SK-N-SH treated with all-trans-retinoic acid at 6 μM for 48 hours (cell line): Measurements from ENCODE around the gene SYNGR1.

Source experiments
- ATAC-seq: fragments of 200-7000 bp; cut with Tn5 transposase; 3 replicates; pipeline ENCODE4 v1.9.1; 2020; ENCODE audit warnings: mild to moderate bottlenecking, moderate library complexity
- ARNTL ChIP-seq: fragments of 450-650 bp; formaldehyde crosslinking; IDR thresholded peaks from 2 replicates; pipeline ENCODE4 v1.5.0; 2020; ENCODE audit warnings: low read depth, mild to moderate bottlenecking, moderate library complexity, borderline replicate concordance
- BACH2 ChIP-seq: fragments of 250-450 bp; sonication (Bioruptor Pico); IDR thresholded peaks from 2 replicates; pipeline ENCODE4 v1.9.0; 2021; ENCODE audit warnings: mild to moderate bottlenecking, borderline replicate concordance
- CSRNP3 ChIP-seq: fragments of 250-450 bp; sonication (Bioruptor Pico); IDR thresholded peaks from 2 replicates; pipeline ENCODE4 v1.5.1; 2021; ENCODE audit warnings: mild to moderate bottlenecking, moderate library complexity
- ESRRG ChIP-seq: fragments of 250-450 bp; sonication (Bioruptor Pico); IDR thresholded peaks from 2 replicates; pipeline ENCODE4 v1.6.1; 2021; ENCODE audit warnings: mild to moderate bottlenecking
- GLIS3 ChIP-seq: fragments of 250-450 bp; sonication (Bioruptor Pico); IDR thresholded peaks from 2 replicates; pipeline ENCODE4 v1.5.0; 2020; ENCODE audit warnings: mild to moderate bottlenecking, moderate library complexity
- ISL1 ChIP-seq: fragments of 250-450 bp; sonication (Bioruptor Pico); IDR thresholded peaks from 2 replicates; pipeline ENCODE4 v2.1.2; 2022; ENCODE audit warnings: mild to moderate bottlenecking, moderate library complexity
- OSR1 ChIP-seq: fragments of 250-450 bp; sonication (Bioruptor Pico); IDR thresholded peaks from 2 replicates; pipeline ENCODE4 v1.8.0; 2022; ENCODE audit warnings: moderate library complexity, mild to moderate bottlenecking, inconsistent platforms
- PATZ1 ChIP-seq: fragments of 250-450 bp; sonication (Bioruptor Pico); IDR thresholded peaks from 2 replicates; pipeline ENCODE4 v1.8.0; 2020; ENCODE audit warnings: mild to moderate bottlenecking, moderate library complexity, borderline replicate concordance
- RARB ChIP-seq: fragments of 250-450 bp; sonication (Bioruptor Pico); IDR thresholded peaks from 2 replicates; pipeline ENCODE4 v1.8.0; 2021; ENCODE audit warnings: mild to moderate bottlenecking, moderate library complexity
- SNAI2 ChIP-seq: fragments of 250-450 bp; sonication (Bioruptor Pico); IDR thresholded peaks from 2 replicates; pipeline ENCODE4 v1.5.0; 2020; ENCODE audit warnings: mild to moderate bottlenecking, moderate library complexity
- TCF4 ChIP-seq: fragments of 250-450 bp; sonication (Bioruptor Pico); IDR thresholded peaks from 2 replicates; pipeline ENCODE4 v1.8.0; 2021; ENCODE audit warnings: mild to moderate bottlenecking, moderate library complexity, borderline replicate concordance
- TOX ChIP-seq: fragments of 250-450 bp; sonication (Bioruptor Pico); IDR thresholded peaks from 2 replicates; pipeline ENCODE4 v1.8.0; 2021; ENCODE audit warnings: mild to moderate bottlenecking, moderate library complexity, borderline replicate concordance
- ZC3H10 ChIP-seq: fragments of 250-450 bp; sonication (Bioruptor Pico); IDR thresholded peaks from 2 replicates; pipeline ENCODE4 v1.5.1; 2021; ENCODE audit warnings: mild to moderate bottlenecking, moderate library complexity
- ZFP3 ChIP-seq: fragments of 250-450 bp; sonication (Bioruptor Pico); IDR thresholded peaks from 2 replicates; pipeline ENCODE4 v1.5.0; 2020; ENCODE audit warnings: mild to moderate bottlenecking, moderate library complexity
- ZFP30 ChIP-seq: fragments of 450-650 bp; formaldehyde crosslinking; IDR thresholded peaks from 2 replicates; pipeline ENCODE4 v1.5.0; 2022; ENCODE audit warnings: mild to moderate bottlenecking, moderate library complexity
- ZNF565 ChIP-seq: fragments of 450-650 bp; formaldehyde crosslinking; conservative IDR thresholded peaks from 2 replicates; pipeline ENCODE4 v1.5.0; 2020; ENCODE audit warnings: low read depth, mild to moderate bottlenecking, moderate library complexity
- ZNF70 ChIP-seq: fragments of 450-650 bp; formaldehyde crosslinking; IDR thresholded peaks from 2 replicates; pipeline ENCODE4 v1.5.0; 2020; ENCODE audit warnings: mild to moderate bottlenecking, moderate library complexity
- ZNF8 ChIP-seq: fragments of 450-650 bp; formaldehyde crosslinking; IDR thresholded peaks from 2 replicates; pipeline ENCODE4 v1.5.0; 2020; ENCODE audit warnings: mild to moderate bottlenecking, moderate library complexity
- TF ChIP-seq, protein P1 (sequence below): fragments of 250-450 bp; sonication (Bioruptor Pico); IDR thresholded peaks from 2 replicates; pipeline ENCODE4 v1.5.1; 2020; ENCODE audit warnings: low read depth, mild to moderate bottlenecking, moderate library complexity
- TF ChIP-seq, protein P2 (sequence below): fragments of 250-450 bp; sonication (Bioruptor Pico); IDR thresholded peaks from 2 replicates; pipeline ENCODE4 v1.5.0; 2020; ENCODE audit warnings: mild to moderate bottlenecking, moderate library complexity

The SYNGR1 gene

GRCh38 chr22:39316440-39317083 is 33.2 kb upstream of the SYNGR1 start:
- ATAC-seq = peak; percentile 57
- TF ChIP-seq TCF4 (CRISPR knock-in tag) = no peak
- TF ChIP-seq, protein P1, sequence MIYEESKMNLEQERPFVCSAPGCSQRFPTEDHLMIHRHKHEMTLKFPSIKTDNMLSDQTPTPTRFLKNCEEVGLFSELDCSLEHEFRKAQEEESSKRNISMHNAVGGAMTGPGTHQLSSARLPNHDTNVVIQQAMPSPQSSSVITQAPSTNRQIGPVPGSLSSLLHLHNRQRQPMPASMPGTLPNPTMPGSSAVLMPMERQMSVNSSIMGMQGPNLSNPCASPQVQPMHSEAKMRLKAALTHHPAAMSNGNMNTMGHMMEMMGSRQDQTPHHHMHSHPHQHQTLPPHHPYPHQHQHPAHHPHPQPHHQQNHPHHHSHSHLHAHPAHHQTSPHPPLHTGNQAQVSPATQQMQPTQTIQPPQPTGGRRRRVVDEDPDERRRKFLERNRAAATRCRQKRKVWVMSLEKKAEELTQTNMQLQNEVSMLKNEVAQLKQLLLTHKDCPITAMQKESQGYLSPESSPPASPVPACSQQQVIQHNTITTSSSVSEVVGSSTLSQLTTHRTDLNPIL (CRISPR knock-in tag) = no peak
- TF ChIP-seq RARB (CRISPR knock-in tag) = no peak
- TF ChIP-seq ZNF8 = no peak
- TF ChIP-seq BACH2 (CRISPR knock-in tag) = no peak
- TF ChIP-seq PATZ1 = no peak

DNA sequence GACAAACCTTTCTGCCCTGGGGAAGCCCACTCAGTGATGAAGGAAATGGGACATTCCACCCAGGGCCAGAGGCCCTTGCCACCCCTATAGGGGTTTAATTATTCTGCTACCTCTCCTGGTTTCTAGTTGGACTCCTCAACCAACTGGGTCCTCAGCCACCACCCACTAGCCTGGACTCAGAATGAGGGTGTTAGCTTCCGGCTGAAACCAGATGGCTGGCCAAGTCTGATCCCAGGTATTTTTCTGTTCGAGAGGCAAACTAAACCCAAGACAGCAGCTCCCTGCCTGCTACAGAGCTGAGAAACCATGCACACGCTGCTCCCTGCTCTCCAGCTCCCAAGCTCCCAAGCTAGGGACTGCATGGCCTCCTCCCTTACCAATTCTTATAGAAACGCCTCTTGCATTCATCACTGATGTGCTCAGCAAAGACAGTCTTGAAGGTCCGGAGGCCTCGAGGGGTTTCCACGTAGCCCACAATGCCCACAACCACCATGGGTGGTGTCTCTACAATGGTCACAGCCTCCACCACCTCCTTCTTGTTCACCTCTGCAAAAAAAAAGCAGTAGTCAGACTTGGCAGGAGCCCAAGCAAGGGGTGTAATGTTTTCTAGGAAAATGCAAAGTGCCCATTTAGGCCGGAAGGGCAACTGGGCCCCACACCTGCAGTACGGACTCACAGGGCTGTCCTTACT is 32.6 kb upstream of the SYNGR1 start:
- peak; percentile 3; the same call in 1 of the 3 replicates for ATAC-seq
- no peak for TF ChIP-seq BACH2 (CRISPR knock-in tag)
- TF ChIP-seq, protein P1 (CRISPR knock-in tag) = no peak
- no peak for TF ChIP-seq ZFP30 (CRISPR knock-in tag)
- no peak for TF ChIP-seq OSR1
- TF ChIP-seq ZFP3 (CRISPR knock-in tag) = no peak
- no peak for TF ChIP-seq ARNTL
- TF ChIP-seq ESRRG (CRISPR knock-in tag) = no peak

DNA sequence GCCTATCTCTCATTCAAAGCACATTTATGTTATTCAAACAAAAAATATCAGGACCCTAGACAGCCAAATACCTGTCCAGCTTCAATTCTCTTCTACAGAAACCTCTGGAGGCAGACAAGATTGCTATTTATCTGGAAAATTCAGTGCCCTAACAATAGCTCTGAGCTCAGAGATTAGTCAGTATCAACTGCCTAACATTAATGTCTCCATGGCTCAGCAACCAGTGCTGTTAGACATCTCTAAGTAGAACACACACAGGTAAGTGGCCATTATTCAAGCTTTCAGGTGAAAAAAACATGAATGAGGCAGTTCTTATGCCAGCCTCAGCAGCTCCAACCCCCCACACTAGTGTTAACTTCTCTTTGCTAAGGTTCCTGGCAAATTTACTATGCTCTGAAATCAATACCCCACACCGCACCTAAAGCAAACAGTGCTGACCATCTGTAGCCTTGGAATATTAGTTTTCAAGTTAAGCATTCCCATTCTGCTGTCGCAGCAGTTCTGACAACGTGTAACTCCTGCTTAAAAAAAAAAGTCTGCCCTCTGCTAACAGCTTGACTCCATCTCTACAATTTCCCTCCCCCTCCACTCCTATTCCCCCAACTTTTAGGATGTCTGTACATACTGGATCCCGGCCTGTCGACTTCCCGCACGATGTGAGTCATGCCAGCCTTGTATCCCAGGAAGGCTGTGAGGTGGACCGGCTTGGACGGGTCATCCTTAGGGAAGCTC is 31.9 kb upstream of the SYNGR1 start:
- no peak for ATAC-seq
- TF ChIP-seq TOX (no peak), PATZ1 (no peak), ISL1 (CRISPR knock-in tag) (no peak), ZC3H10 (CRISPR knock-in tag) (no peak), OSR1 (no peak), ZNF8 (no peak), ARNTL (no peak), ZFP3 (CRISPR knock-in tag) (no peak), ZNF565 (CRISPR knock-in tag) (no peak), TCF4 (CRISPR knock-in tag) (no peak), GLIS3 (no peak), ZNF70 (CRISPR knock-in tag) (no peak), ESRRG (CRISPR knock-in tag) (no peak), CSRNP3 (CRISPR knock-in tag) (no peak), SNAI2 (CRISPR knock-in tag) (no peak), ZFP30 (CRISPR knock-in tag) (no peak)
- TF ChIP-seq, protein P2, sequence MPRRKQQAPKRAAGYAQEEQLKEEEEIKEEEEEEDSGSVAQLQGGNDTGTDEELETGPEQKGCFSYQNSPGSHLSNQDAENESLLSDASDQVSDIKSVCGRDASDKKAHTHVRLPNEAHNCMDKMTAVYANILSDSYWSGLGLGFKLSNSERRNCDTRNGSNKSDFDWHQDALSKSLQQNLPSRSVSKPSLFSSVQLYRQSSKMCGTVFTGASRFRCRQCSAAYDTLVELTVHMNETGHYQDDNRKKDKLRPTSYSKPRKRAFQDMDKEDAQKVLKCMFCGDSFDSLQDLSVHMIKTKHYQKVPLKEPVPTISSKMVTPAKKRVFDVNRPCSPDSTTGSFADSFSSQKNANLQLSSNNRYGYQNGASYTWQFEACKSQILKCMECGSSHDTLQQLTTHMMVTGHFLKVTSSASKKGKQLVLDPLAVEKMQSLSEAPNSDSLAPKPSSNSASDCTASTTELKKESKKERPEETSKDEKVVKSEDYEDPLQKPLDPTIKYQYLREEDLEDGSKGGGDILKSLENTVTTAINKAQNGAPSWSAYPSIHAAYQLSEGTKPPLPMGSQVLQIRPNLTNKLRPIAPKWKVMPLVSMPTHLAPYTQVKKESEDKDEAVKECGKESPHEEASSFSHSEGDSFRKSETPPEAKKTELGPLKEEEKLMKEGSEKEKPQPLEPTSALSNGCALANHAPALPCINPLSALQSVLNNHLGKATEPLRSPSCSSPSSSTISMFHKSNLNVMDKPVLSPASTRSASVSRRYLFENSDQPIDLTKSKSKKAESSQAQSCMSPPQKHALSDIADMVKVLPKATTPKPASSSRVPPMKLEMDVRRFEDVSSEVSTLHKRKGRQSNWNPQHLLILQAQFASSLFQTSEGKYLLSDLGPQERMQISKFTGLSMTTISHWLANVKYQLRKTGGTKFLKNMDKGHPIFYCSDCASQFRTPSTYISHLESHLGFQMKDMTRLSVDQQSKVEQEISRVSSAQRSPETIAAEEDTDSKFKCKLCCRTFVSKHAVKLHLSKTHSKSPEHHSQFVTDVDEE (CRISPR knock-in tag) = no peak
